Measurements from ENCODE around the gene RPUSD4.

The RPUSD4 gene

DNA sequence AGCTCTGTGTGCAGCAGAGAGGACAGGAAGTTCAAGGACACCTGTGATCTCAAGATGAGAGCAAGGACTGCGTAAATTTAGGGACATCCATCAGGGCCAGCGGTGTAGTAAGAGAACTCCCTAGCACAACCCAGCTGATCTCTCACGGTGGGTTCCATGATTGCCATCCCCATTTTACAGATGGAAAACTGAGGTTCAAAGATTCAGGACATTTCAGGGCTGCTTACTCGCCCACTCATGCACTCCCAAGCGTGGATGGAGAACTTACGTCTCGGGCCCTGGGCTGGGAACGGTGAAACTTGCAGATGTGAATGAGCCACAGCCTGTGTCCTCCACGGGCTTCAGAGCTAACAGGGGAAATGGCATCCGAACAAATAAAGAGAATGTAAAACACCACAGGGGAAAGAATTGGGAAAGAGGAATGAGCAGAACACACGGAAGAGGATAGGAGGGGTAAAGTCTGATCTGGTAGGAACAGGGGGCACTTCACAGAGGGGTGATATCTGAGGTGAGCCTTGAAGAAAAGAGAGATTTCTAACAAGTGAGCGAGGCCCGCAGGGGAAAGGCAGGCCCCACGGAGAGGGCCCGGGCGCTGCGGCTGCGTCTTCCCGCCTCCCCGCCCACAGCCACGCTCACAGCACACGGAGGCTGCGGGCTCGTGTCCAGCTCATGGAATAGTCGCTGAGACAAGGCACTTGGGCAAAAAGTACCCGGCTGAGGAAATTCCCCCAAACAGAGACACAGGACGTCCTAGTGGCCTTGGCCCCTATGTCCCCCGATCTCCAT, 55.9 kb downstream of the RPUSD4 start:
- DNase-seq = no peak

DNA sequence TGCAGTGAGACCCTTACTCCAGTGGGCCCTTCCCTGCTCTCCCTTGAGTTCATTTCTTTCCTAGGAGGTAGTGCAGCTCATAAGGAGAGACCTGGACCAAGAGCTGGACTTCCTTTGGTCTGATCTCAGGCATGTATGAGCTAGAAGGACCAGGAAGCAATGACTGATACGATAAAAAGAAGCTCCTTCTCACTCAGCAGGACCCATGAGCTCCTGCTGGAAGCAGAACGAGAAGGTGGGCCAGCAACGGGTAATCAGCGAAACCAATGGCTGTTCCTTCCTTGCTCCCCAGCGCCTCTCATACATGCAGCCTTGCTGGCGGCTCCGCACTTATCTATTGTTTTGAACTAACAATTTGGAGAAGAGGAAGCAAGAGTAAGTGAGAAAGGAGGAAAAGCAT, 56.8 kb downstream of the RPUSD4 start:
- no peak for DNase-seq

DNA sequence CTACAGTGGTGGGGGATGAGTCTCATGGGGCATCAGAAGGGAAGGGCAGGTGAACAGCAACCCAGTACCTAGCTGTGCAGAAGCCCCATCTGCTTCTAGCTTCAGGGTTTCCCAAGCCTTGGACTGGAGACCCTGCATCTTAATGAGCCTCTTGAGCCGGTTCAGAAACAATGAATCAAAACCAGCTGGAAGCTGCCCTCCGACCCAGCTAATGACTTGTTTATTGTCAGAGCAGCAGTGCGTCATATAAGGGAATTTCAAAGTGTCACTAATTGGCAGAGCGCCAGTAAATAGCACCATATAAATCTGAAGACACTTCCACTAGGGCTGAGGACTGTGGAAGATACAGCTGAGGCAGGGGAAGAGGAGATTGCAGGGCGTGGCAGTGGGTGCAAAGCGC, 57.5 kb downstream of the RPUSD4 start:
- no peak for DNase-seq

DNA sequence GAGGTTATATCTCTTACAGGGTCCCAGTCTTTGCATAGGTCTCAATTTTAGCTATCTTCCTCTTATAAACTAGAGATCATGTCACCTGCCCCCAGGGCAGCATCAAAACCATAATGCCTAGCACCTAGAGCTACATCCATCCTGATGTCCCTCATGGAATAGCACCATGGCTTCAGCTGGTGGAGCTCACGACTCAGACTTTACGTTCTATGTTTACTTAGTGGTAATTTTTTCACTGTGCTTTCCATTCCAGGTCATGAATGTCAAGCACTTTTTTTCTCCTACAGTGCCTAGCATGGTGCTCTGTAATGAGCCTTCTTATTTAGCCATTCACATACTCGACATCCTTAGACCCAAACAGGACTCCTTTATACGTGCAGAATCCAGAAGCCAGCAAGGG, 58.4 kb downstream of the RPUSD4 start:
- no peak for DNase-seq

DNA sequence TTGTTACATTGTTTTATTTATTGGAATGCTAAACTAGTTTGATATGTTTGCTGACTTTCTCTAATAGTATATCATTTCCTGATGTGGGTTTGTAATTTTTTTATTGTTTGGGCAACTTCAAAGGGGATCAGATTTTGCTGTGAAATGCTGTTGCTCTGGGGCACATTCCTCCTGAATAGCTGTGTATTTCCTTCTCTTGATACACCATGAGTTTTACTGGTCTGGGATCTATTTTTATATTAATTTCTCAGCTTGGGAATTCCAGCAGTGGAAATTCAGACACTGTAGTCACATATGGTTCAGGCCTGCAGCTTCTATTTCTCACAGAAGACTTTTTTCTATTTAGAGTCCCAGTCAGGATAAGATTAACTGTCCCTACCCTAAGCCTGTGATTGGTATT, 58.9 kb downstream of the RPUSD4 start:
- DNase-seq = no peak

DNA sequence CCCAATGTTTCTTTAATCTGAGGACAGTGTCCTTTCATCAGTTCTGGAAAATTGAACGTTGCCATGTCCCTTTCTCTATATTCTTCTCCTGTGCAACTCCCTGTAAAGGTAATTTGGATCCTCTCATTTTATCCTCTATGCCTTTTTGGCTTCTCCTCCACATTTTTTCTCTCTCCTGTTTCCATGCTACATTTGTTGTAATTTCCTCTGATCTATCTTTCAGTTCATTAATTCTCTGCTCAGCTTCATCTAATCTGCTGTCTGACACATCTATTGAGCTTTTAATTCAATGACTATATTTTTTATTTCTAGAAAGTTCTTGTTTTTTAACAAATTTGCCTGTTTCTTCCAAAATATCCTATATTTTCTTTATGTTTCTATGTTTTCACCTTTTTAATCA, 59.3 kb downstream of the RPUSD4 start:
- DNase-seq = no peak

Measured in inflammatory macrophage (primary cell).